Measurements from ENCODE around the gene PEMT.

The PEMT gene

GRCh38 chr17:17497845-17498520, 93.5 kb downstream of the PEMT start:
- Histone ChIP-seq H3K4me3 (ENCODE audit: low read depth, low read length, poor library complexity, severe bottlenecking) (no peak overlapping the region), H2AFZ (ENCODE audit: low read length) (no peak overlapping the region), H3K9me3 (ENCODE audit: low read length) (no peaks in the 10 kb centered on the region), H3K9ac (ENCODE audit: low read length) (no peak overlapping the region), H3K36me3 (ENCODE audit: insufficient read depth, low read length) (peaks cover 3% of the 10 kb centered on the region; the same call in 1 of the 2 replicates), H3K79me2 (ENCODE audit: insufficient read depth, low read length) (no peaks in the 10 kb centered on the region), H3K27me3 (ENCODE audit: insufficient read depth, low read length) (no peaks in the 10 kb centered on the region), H3K27ac (ENCODE audit: low read depth, low read length, poor library complexity, severe bottlenecking) (no peak overlapping the region), H4K20me1 (ENCODE audit: insufficient read depth, low read length) (no peaks in the 10 kb centered on the region), H3K9me2 (ENCODE audit: low read depth, low read length) (no peaks in the 10 kb centered on the region), H3K4me2 (ENCODE audit: low read length) (no peak overlapping the region), H3K4me1 (ENCODE audit: insufficient read depth, low read length, severe bottlenecking) (peaks cover 3% of the 10 kb centered on the region), H3F3A (ENCODE audit: insufficient read depth, low read length) (no peaks in the 10 kb centered on the region)
- TF ChIP-seq EZH2 (IDR thresholded peaks at IDR 0.05; ENCODE audit: borderline replicate concordance, low read length) = no peak
- TF ChIP-seq, protein P1, sequence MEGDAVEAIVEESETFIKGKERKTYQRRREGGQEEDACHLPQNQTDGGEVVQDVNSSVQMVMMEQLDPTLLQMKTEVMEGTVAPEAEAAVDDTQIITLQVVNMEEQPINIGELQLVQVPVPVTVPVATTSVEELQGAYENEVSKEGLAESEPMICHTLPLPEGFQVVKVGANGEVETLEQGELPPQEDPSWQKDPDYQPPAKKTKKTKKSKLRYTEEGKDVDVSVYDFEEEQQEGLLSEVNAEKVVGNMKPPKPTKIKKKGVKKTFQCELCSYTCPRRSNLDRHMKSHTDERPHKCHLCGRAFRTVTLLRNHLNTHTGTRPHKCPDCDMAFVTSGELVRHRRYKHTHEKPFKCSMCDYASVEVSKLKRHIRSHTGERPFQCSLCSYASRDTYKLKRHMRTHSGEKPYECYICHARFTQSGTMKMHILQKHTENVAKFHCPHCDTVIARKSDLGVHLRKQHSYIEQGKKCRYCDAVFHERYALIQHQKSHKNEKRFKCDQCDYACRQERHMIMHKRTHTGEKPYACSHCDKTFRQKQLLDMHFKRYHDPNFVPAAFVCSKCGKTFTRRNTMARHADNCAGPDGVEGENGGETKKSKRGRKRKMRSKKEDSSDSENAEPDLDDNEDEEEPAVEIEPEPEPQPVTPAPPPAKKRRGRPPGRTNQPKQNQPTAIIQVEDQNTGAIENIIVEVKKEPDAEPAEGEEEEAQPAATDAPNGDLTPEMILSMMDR (IDR thresholded peaks at IDR 0.05; ENCODE audit: low read length) = no peak

- no peaks in the 10 kb centered on the region for H3K27me3 ChIP-seq (ENCODE audit: insufficient read depth, low read length)
- no peak overlapping the region for H2AFZ ChIP-seq (ENCODE audit: low read length)
- no peak overlapping the region for H3K4me3 ChIP-seq (ENCODE audit: low read depth, low read length, poor library complexity, severe bottlenecking)
- H3K79me2 ChIP-seq (ENCODE audit: insufficient read depth, low read length) = no peaks in the 10 kb centered on the region
- H3F3A ChIP-seq (ENCODE audit: insufficient read depth, low read length) = no peaks in the 10 kb centered on the region
- H3K36me3 ChIP-seq (ENCODE audit: insufficient read depth, low read length) = peaks cover 8% of the 10 kb centered on the region
- H3K27ac ChIP-seq (ENCODE audit: low read depth, low read length, poor library complexity, severe bottlenecking) = no peak overlapping the region
- no peaks in the 10 kb centered on the region for H3K9me2 ChIP-seq (ENCODE audit: low read depth, low read length)
- TF ChIP-seq EZH2 (IDR thresholded peaks at IDR 0.05; ENCODE audit: borderline replicate concordance, low read length) = no peak
- TF ChIP-seq, protein P1 (IDR thresholded peaks at IDR 0.05; ENCODE audit: low read length) = peak; percentile 8; the same call in 1 of the 2 replicates
- no peaks in the 10 kb centered on the region for H3K9me3 ChIP-seq (ENCODE audit: low read length)
- H3K9ac ChIP-seq (ENCODE audit: low read length) = no peak overlapping the region
- no peaks in the 10 kb centered on the region for H4K20me1 ChIP-seq (ENCODE audit: insufficient read depth, low read length)
- peak overlapping the region; percentile 36; the same call in 1 of the 2 replicates for H3K4me2 ChIP-seq (ENCODE audit: low read length)
- peaks cover 3% of the 10 kb centered on the region for H3K4me1 ChIP-seq (ENCODE audit: insufficient read depth, low read length, severe bottlenecking)
Measured at GRCh38 chr17:17497065-17497844, 94.3 kb downstream of the PEMT start.

DNA sequence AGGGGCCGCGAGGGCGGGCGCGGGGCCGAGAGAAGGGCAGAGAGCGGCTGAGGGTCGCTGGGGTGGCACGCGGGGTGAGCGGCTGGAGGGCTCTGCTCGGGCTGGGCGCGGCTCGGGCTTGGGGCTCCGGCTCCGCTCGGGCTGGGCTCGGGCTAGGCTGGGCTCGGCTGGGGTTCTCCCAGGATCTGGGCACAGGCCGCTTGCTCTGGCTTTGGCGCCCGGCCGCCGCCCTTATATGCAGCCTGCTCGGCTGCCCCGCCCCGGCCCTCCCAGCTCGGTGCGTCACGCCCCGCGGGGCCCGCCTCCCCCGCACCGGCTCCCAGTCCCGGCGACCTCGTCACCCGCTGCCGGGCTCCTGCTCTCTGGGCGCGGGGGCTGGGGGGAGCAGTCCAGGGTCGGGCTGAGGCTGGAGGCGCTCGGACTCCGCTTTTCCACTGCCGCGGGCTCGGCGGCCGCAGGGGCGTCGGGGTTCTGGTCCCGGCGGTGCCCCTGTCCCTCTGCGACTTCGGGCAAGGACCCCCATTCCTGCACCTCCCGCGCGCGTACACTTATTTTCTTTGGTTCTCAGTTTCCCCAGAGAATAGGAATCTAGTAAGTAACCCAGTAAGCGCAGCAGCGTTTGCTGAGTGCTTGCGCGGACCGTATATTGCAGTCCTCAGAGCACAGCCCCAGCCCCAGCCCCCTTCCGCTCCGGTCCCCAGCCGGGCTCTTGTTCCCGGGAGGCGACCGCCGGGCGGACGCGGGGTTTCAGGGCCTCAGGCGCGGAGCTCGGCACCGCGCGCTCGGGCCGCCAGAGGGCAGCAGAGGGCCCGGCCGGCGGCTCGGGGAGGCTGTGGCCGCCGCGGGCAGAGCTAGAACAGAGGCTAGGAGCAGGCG, 95.1 kb downstream of the PEMT start, which contains the start of gene RASD1:
TSS of gene RASD1 (minus strand) at position 207 of the 876 bp plus-strand sequence. CDS start 214 bp downstream, outside the sequence.
- Histone ChIP-seq H3K27me3 (ENCODE audit: insufficient read depth, low read length) (no peaks in the 10 kb centered on the region), H3K9ac (ENCODE audit: low read length) (no peak within 1 kb of the TSS; the same call in 1 of the 2 replicates), H3F3A (ENCODE audit: insufficient read depth, low read length) (no peaks in the 10 kb centered on the region), H3K4me1 (ENCODE audit: insufficient read depth, low read length, severe bottlenecking) (peaks cover 3% of the 10 kb centered on the region), H3K36me3 (ENCODE audit: insufficient read depth, low read length) (peaks cover 17% of the 10 kb centered on the region), H3K9me3 (ENCODE audit: low read length) (no peaks in the 10 kb centered on the region), H3K4me2 (ENCODE audit: low read length) (peak within 1 kb of the TSS; percentile 64), H4K20me1 (ENCODE audit: insufficient read depth, low read length) (no peaks in the 10 kb centered on the region), H3K27ac (ENCODE audit: low read depth, low read length, poor library complexity, severe bottlenecking) (no peak within 1 kb of the TSS), H3K4me3 (ENCODE audit: low read depth, low read length, poor library complexity, severe bottlenecking) (peak within 1 kb of the TSS; percentile 52), H3K79me2 (ENCODE audit: insufficient read depth, low read length) (no peaks in the 10 kb centered on the region), H3K9me2 (ENCODE audit: low read depth, low read length) (no peaks in the 10 kb centered on the region), H2AFZ (ENCODE audit: low read length) (no peak within 1 kb of the TSS)
- no peak for TF ChIP-seq EZH2 (IDR thresholded peaks at IDR 0.05; ENCODE audit: borderline replicate concordance, low read length)
- TF ChIP-seq, protein P1 (IDR thresholded peaks at IDR 0.05; ENCODE audit: low read length) = peak; percentile 74; the same call in 1 of the 2 replicates
